Fibroblast of mammary gland (primary cell): ENCODE data around the gene C13orf42.

Experiments used
- DNase-seq: peaks from one replicate; pipeline ENCODE4 v3.0.0-alpha.2; 2010; ENCODE audit warnings: low read depth
- H3K4me3 ChIP-seq: 2 replicates; pipeline ENCODE4 v1.5.1; 2011; ENCODE audit warnings: low read depth, mild to moderate bottlenecking, low read length, moderate library complexity; ENCODE audit not compliant: control insufficient read depth
- TF ChIP-seq, protein P1 (sequence below): conservative IDR thresholded peaks from 2 replicates; pipeline ENCODE4 v1.5.1; 2011; ENCODE audit warnings: low read depth, low read length, inconsistent platforms; ENCODE audit not compliant: control insufficient read depth, insufficient read depth

The C13orf42 gene

DNA sequence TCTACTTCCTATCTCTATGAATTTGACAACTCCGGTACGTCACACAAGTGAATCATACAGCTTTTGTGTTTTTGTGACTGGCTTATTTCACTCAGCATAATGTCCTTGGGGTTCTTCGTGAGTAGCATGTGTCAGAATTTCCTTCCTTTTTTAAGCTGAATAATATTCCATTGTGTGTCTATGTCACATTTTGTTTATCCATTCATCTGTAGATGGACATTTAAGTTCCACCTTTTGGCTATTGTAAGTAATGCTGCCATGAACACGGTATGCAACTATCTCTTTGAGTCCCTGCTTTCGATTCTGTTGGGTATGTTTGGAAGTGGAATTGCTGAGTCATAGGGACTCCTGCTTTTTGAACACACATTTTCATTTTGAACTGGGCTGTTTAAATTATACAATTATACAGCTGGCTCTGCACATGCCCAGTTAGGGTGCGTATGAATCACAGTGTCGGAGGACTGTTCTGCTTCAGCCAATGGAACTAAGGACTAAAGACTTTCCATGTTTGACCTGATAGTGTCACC, 43.0 kb upstream of the C13orf42 start:
- DNase-seq = peak; percentile 75
- H3K4me3 ChIP-seq = no peak overlapping the region
- TF ChIP-seq, protein P1, sequence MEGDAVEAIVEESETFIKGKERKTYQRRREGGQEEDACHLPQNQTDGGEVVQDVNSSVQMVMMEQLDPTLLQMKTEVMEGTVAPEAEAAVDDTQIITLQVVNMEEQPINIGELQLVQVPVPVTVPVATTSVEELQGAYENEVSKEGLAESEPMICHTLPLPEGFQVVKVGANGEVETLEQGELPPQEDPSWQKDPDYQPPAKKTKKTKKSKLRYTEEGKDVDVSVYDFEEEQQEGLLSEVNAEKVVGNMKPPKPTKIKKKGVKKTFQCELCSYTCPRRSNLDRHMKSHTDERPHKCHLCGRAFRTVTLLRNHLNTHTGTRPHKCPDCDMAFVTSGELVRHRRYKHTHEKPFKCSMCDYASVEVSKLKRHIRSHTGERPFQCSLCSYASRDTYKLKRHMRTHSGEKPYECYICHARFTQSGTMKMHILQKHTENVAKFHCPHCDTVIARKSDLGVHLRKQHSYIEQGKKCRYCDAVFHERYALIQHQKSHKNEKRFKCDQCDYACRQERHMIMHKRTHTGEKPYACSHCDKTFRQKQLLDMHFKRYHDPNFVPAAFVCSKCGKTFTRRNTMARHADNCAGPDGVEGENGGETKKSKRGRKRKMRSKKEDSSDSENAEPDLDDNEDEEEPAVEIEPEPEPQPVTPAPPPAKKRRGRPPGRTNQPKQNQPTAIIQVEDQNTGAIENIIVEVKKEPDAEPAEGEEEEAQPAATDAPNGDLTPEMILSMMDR = no peak

DNA sequence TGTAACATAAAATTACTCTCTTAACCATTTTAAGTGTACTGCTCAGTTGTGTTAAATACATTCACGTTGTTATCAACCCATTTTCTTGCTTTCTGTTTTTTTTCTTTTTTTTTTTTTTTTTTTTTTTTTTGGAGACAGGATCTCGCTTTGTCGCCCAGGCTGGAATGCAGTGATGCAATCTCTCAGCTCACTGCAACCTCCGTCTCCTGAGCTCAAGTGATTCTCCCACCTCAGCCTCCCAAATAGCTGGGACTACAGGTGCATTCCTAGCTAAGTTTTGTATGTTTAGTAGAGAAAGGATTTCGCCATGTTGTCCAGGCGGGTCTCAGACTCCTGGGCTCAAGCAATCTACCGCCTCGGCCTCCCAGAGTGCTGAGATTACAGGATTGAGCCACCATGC, 42.5 kb upstream of the C13orf42 start:
- H3K4me3 ChIP-seq = no peak overlapping the region
- TF ChIP-seq, protein P1 = no peak
- no peak for DNase-seq

DNA sequence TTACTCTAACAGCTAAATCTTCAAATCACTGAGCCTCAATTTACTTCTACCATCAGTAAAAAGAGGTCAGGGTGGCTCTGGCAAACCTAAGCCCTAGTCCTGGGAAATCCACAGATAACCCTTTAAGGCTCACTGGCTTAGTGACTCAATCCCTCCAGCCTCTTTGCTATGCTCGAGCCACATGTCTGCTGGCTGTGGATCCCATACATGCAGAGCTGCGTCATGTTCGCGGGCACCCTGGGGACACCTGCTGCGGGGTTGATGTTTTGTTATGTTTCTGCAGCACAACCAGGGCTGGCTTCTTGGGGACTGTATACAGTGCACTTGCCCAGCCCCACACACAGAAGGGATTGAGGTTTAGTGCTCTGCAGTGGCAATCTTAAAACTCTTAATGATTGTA, 41.6 kb upstream of the C13orf42 start:
- H3K4me3 ChIP-seq = no peak overlapping the region
- peak; percentile 17 for DNase-seq
- TF ChIP-seq, protein P1 = no peak

DNA sequence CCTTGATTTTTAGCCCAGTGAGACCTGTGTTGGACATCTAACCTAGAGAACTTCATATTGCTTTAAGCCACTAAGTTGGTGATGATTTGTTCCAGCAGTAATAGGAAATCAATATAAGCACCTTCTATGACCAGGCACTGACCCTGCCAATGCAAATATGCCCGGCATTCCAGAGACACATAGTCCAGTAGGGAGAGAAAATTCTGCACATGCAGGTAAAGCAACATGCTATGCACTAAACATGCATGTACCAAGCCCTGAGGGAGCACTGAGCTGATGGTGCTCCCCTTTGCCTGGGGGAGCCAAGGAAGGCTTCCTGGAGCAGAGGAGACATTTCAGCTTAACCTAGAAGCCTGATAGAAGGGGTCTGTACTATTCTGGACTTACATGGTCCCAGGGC, 40.4 kb upstream of the C13orf42 start:
- no peak overlapping the region for H3K4me3 ChIP-seq
- TF ChIP-seq, protein P1 = no peak
- no peak for DNase-seq

DNA sequence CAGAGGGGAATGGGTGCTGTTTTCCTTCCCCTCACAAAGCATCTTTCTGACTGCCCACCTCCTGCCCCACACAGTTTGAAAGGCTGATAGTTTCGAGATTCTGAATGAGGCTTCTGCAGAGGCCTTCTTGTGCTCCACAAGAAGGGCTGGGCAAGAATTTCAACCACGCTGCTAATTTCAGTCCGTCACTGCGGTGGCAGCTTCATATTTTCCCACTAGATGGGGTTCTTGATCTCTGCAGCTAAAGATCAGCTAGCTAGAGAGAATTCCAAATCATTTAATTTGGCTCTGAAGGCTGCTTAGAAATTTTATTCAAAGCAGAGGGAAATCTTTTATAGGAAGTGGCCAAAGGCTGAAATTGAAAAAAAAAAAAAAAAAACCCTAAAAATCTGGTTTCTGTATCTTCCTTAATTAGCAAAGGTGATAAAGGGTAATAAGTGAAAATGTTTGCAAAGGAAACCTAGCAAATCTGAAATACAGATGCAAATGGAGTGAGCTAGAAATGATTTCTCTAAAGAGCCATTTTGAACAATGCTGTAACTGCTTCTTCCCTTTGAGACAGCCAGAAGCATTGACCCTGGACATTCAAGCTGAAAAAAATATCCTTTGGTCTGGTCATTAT, 38.0 kb upstream of the C13orf42 start:
- H3K4me3 ChIP-seq = no peak overlapping the region
- TF ChIP-seq, protein P1 = peak; percentile 74
- DNase-seq = peak; percentile 60

DNA sequence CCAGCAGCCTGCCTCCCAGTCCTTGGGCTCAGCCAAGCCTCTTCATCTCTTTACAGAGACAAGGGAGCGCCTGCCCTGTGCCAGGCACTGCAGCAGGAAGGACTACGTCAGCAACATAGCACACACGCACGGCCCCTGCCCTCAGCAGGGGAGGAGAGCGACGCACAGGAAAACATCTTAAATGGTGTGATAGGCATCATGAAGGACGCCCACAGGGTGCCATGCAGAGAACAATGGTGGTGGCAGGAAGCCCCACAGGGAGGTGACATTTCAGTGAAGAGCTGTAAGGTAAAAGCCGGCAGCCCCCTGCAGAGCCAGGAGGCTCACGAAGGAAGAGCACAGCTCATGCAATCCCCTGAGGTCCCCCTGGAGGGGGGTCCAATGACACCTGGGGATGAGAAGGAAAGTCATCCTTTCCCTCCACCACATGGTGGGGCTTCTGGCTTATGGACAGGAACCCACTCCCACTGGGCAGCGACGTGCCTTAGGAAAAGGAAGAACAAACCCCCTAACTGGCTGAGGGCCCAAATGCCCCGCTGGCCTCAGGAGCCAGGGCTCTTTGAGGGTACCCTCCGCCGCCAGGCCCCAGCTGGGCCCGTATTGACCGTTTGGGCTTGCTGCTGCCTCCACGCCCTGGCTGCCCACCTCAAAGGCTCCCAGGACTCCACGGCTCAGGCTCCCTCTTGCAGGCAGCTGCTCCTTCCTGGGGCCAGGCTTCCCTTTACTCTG, 37.3 kb upstream of the C13orf42 start:
- H3K4me3 ChIP-seq = no peak overlapping the region
- no peak for DNase-seq
- TF ChIP-seq, protein P1 = no peak

DNA sequence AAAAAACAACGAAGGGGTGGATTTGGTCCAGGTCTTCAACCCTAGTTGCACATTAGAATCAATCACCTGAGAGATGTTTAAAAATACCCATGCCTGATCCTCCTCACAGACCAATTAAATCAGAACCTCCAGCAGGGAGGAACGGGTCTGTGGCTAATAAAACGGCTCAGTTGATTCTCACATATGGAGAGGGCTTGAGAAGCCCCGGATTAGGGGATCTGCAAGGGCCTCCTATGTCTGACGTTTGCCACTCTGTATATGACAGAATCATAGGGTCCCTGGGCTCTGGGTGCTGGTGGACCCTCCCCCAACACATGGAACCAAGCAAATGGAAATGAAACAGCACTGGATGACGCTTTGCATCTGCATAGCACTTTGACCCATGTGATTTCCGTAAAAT, 36.7 kb upstream of the C13orf42 start:
- H3K4me3 ChIP-seq = no peak overlapping the region
- TF ChIP-seq, protein P1 = no peak
- DNase-seq = no peak
